Putamen (tissue), 1 donor: Measurements from ENCODE around the gene IL13.
A peak's percentile ranks its signal among the peaks of the same experiment; 100 is the strongest.

ENCODE experiments used
- DNase-seq: peaks from one replicate; pipeline ENCODE4 v3.0.0-alpha.2; 2016; ENCODE audit warnings: low spot score

Gene IL13

DNA sequence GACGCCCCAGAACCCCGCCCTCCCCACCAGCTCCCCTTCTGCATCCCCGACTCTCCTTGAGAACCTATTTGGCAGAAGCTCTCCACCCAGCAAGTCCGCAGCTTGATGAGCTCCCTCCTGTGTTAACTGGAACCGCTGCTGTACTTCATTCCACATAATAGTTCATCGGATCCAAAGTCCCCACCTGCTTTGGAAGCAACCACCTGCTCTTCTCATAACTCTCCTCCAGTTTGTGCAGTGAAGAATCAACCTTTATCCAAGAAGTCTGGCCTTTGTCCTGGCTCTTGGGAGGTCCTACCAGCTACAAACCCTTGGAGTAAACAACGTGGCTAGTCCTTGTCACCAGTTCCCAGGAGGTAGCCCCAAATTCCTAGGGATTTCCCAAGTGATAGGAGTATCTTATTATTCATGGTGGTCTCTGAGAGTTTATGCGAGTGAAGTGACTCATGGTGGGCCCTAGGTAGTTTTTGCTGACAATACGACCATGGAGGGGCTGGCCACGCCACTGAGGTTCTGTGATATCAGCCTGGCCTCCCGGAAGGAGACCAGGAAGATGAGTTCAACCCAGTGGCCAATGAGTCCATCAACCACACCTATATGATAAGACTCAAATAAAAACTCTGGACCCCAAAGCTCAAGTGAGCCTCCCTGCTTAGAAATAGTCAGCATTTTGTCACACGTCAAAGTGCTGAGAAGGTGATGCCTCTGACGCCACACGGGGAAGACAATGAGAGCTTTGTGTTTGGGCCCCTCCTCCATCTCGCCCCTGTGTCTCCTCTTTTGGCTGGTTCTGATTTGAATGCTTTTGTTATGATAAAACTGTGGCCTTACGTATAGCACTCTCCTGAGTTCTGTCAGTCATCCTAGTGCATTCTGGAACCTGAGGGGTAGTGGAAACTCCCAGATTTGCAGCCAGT, 12.3 kb downstream of the IL13 start:
- DNase-seq, result no peak

DNA sequence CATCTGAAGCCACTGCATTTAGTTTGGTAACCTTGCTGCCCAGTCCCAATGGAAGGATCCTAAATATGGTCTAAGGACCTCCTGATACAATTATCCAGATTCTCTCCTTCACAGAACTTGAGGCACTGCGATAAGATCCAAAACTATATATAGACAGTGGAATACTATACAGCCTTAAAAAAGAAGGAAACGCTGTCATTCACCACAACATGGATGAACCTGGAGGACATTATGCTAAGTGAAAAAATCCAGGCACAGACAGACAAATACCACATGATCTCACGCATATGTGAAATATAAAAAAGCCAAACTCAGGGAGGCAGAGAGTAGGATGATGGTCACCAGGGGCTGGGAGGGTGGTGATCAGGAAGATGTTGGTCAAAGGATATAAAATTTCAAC, 13.0 kb downstream of the IL13 start:
- no peak for DNase-seq

DNA sequence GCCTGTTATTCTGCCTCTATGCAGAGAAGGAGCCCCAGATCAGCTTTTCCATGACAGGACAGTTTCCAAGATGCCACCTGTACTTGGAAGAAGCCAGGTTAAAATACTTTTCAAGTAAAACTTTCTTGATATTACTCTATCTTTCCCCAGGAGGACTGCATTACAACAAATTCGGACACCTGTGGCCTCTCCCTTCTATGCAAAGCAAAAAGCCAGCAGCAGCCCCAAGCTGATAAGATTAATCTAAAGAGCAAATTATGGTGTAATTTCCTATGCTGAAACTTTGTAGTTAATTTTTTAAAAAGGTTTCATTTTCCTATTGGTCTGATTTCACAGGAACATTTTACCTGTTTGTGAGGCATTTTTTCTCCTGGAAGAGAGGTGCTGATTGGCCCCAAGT, 15.5 kb downstream of the IL13 start:
- no peak for DNase-seq

DNA sequence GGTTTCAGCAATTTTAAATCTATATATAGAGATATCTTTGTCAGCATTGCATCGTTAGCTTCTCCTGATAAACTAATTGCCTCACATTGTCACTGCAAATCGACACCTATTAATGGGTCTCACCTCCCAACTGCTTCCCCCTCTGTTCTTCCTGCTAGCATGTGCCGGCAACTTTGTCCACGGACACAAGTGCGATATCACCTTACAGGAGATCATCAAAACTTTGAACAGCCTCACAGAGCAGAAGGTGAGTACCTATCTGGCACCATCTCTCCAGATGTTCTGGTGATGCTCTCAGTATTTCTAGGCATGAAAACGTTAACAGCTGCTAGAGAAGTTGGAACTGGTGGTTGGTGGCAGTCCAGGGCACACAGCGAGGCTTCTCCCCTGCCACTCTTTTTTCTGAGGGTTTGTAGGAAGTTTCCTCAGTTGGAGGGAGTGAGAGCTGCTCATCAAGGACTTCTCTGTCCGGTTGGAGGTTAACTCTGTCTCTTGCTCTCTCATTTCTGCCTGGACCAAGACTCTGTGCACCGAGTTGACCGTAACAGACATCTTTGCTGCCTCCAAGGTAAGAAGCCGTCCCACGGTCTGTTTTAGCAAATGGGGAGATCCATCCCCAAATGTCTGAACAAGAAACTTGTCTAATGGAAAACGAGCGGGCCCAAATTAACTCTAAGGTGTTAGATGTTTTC, 16.1 kb downstream of the IL13 start, which contains the start of gene IL4:
Gene IL4 (plus strand): TSS at position 51 of the 692 bp plus-strand sequence. CDS start 62 bp downstream, at position 113.
- DNase-seq, result no peak

DNA sequence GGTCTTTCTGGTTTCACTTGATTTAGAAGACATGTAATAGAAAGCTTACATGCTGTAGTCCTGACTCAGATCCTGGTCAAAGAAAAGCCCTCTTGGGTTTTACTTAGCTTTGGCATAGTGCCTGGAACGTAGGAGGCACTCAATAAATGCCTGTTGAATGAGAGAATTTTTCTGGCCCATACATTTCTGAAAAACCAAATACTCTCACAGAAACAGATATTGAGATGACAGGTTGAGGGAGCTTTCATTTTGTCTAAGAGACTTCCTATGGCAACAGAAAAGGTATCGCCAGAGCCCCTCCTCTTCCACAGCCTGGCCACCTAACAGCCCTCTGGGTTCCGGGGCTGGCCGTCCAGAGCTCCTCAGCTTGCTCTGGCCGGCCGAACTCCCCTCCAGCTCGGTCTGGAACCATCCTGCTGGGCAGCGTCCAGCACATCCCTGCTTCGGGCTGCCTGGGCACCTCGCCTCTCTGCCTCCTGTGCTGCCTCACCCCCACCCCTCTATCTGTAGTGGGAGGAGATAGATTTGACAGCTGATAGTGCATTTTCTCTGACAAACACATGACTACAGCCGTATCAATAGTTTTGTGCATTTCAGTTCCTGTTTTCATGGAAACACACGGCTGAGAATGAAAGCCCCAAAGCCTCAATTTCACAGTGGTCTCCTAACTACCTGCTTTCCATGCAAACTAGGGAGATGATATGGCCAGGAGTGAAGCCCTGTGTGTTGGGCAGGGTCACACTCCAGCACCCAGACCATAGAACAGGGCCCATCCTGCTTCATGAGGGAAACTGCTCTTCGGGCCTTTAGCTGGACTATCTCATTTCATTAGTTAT, 16.9 kb downstream of the IL13 start:
- DNase-seq, result no peak

DNA sequence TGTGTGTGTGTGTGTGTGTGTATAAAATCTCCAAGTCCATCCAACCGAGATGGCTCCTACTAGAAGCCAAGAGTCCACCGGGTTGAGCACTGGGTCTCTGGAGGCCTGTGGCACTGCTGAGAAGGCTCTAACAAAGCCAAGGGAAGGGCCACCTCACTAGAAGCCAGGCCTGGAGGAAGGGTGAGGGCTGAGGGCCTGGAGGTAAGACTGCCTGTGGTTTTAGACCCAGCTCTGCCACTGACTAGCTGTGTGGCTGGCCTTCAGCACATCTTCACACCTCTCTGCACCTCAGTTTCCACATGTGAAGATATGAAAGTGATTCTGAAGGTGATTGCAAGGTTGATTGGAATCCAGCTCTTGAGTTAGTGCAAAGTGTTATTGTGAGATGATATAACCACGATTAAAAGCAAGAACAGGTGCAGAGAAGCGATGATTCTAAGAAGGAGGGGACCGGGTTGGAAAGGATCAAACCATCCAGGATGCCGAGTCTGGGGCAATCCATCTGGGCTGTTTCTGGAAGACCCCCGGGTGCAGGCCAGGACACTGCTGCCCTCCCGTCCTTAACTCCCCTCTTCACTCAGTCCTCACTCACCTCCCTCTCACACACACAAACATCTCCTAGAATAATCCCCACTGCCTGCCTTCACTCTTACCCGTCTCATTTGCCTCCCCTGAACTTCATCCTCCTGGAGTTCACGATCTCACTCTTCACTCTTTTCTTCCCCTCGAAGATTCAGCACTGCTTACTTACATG, 18.1 kb downstream of the IL13 start:
- no peak for DNase-seq

DNA sequence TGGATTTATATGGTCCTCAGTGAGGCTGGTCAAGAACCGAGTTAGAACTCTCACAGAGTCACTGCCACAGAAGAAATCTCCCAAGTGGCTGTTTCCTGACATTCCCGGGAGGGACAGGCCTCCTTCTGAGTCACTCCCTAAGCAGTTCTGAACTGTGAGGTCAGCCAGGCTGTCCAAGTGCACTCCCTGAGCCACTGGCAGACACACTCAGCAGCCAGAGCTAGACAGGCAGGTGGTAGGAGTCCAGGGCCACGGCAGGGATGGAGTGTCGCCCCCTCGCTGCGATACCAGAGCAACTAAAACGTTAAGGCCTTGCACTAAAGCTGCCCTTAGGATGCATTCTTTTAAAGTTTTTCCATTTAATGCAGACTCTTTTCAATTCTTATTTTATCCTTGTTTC, 19.2 kb downstream of the IL13 start:
- DNase-seq, result no peak

DNA sequence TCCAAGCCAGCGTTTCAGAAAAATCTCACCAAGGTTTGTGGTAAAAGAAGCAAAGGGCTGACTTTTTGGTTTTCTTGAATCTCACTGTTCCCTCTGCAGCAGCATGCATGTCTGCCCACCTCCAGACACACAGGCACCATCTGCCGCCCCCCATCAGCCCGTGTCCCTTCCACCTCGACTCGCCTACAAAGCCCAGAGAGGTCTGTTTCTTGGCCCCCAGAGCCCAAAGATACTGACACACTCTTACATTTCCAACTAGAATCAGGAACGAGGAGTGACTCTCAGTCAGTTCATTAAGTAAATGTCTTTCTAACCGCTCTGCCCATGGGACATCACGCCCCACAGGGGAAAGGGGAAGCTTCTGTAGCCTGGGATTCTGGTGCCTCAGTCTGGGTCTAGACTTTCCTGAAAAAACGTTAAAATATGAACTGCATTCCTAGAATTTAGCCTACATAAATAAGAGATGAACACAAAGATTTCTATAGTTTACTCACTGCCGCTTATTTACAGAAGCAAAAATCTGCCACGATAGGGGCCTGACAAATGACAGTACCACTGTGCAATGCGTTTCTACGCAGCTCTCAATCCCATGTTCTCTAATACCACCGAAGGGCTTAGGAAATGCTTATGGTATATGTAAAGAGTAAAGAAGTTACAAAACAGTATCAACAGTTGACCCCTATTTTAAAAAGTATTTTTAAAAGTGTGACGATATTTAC, 19.9 kb downstream of the IL13 start:
- no peak for DNase-seq

DNA sequence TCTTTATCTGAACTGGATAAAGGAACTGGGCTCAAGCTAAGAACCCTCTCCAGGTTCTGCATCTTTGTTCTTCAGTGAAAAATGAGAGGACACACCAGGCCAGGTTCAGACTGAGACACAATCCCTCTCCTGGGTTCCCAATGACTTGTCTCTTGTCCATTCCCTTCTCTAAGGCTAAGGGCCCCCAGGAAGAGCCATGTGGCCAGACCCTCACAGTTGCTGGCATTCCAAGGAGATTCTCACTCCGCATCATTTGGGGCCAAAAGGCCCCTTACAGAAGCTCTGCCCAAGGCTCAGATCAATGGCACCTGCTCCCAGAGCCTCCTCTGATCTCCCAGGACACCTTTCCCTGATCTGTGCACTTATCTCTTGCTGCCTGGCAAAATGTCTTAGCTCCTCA, 20.8 kb downstream of the IL13 start:
- no peak for DNase-seq

DNA sequence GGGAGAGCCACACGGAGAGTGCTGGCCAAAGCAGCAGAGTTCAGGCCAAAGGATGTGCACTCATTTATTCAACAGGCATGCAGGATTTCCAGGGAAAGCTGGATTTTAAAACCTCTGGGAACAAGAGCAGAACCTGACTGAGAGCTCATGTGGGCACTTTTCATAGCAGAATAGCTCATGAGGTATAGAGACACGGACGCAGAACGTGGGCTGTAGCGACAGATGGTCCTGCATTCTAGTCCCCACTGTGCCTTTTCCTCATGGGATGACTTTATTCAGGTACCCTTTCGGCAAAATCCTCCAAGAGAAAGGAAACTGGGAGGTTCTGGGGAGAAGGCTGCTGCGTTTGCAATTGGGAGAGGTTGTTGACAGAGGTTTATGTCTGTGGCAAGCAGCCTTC, 21.2 kb downstream of the IL13 start:
- no peak for DNase-seq

DNA sequence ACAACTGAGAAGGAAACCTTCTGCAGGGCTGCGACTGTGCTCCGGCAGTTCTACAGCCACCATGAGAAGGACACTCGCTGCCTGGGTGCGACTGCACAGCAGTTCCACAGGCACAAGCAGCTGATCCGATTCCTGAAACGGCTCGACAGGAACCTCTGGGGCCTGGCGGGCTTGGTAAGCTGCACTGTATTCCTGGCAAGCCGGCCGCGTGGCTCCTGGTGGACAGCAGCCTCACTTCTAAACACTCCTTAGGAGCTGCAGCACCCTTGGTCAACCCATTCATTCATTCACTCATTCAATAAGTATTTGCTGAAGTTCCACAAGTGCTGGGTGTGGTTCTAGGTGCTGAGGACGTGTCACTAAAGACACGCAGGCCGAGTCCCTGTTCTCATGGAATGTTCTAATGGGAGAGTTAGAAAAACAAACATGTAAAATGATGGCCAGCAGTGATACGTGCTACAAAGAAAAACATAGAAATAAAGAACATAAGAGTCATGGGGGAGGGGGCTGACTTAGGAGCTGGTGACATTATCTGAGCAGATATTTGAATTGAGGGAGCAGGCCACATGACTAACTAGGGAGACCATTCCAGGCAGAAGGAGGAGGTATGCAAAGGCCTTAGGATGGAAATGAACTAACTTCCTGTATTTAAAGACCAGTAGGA, 21.9 kb downstream of the IL13 start:
- DNase-seq, result no peak

DNA sequence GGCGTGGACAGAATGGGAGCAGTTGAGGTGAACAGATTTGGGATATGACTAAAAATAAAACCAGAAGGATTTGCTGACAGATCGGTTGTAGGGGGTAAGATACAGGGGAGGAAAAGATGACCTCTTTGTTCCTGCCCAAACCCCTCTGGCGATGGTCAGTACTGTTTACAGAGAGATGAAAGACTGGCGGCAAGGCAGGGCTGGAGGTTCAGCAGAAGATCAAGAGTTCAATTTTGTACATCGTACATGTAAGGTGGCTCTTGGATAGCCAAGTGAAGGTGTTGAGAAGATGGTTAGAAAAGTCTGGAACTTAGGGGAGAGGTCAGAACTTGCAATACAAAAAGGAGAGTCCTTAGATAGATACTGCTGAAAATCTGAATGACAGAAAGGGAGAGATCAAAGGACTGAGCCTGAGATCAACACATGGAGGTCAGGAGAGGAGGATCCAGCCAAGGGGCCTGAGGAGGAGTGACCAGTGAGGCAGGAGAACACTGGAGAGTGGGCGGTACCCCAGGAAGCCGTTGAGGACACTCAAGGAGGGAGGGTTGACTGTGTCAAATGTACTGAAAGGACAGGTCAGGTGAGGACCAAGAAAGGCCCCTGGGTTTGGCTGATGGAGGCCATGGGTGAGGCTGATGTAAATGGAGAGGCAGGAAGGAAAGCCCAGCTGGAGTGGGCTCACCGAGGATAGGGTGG, 23.0 kb downstream of the IL13 start:
- DNase-seq, result no peak

DNA sequence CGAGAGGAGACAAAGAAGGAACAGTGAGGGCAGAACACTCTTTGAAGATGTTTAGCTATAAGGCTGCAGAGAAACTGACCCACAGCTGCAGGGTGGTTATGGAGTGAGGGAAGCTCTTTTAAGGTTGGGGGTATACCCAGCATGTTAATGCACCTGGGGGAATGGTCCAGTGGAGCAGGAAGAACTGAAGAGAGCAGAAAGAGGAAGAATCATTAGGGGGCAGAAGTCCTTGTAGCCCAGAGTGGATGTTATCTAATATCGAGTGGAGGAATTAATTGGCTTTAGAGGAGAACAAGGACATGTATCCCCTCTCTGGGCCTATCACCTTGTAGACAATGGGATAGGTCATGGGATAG, 23.5 kb downstream of the IL13 start:
- DNase-seq, result no peak

DNA sequence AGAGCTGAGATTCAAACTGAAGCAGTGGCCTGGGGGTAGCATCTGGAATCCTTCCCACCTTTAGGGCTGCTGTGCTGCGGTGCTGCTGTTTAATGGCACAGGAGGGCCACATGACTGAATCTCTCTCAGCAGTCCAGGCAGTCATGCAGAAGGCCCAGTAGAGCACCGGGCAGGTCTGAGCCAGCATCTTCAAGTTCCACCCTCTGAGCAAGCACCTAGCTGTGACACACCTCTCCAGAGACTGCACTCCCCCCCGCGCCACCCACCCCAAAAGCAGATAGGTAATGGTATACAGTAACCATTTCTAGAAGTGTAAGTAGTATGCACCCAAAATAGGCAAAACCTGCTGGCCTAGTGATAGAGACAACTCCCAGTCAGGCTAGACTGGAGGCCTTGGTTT, 24.0 kb downstream of the IL13 start:
- no peak for DNase-seq

DNA sequence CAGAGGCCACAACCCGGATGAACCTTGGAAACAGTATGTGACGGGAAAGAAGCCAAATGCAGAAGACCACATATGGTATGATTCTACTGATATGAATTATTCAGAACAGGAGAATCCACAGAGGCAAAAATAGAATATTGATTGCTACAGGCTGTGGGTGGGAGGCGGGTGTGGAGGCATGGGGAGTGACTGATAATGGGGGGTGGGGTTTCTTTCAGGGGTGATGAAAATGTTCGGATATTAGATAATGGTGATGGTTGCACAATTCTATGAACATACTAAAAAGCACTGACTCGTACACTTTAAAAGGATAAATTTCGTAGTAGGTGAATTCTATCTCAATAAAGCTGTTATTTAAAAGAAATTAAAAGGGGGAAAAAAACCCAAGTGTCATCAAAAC, 26.5 kb downstream of the IL13 start:
- peak; percentile 64 for DNase-seq

DNA sequence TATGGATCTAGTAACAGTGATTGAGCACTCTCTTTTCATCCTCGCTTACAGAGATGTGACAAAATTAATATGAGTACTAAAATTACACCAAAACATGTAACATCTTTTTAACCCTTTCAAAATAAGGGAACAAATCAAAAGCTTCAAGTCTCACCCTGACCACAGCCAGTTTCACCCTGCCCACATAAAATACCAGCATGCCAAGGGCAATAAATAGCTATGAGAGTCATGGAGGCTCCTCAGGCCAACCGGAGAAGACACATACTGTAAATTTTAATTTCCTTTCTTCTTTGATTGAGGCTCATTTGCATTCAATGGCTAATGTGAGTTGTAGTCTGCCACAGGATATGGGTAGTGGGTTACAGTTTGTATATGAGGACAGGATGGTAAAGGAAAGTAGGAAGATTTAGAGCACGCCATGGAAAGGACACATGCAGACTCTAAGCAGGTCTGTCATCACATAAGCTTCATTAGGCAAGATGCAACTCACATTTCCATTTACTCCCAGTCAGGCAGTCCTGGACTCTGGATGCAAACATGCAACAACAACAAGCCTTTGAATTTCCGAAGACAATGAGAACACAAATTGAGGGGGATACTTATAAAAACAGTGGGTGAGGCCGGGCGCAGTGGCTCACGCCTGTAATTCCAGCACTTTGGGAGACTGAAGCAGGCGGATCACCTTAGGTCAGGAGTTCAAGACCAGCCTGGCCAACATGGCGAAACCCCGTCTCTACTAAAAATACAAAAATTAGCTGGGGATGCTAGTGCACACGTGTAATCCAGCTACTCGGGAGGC, 27.1 kb downstream of the IL13 start:
- DNase-seq, result no peak

DNA sequence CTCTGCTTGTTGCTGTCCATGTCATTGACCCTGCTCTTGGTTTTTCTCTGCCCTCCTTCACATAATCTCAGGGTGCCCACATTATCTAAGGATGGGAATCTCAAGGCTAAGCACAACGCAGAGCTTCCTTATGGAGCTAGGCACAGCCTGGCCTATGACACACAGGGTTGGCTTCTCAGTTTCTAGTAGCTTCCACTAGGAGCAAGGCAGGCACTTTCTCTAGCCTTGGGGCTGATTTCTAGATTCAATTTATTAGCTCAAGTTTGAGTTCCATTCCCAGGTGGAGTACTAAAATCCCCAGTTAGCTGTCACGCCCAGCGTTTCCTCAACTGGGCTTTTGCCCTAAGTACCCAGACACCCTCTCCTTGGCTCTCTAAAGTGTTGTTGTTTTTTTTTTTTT, 28.2 kb downstream of the IL13 start:
- no peak for DNase-seq

DNA sequence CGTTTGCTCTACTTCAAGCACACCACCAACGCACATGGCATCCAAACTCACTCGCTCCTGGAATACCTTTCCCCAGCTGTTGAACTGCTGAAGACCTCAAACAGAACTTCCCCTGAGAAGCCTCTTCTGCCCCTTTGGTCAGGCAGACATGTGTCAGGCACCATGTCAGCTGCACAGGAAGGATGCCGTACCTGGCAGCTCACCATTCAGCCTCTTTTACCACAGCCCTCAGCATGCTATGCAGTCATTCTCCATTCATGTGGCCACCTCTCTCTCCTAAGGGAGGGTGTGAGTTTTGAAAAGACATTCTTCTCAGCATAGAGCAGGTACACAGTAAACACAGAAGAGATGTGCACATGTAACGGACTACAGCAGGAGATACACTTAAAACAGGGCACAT, 30.0 kb downstream of the IL13 start:
- peak; percentile 42 for DNase-seq
